Brain microvascular endothelial cell (primary cell): ENCODE data around the gene GAL3ST1.

ENCODE experiments used
- DNase-seq: peaks from one replicate; pipeline ENCODE4 v3.0.0-alpha.2; 2020
- H3K27ac ChIP-seq: fragments of 250-450 bp; sonication (Bioruptor Pico); 2 replicates; pipeline ENCODE4 v1.5.1; 2020; ENCODE audit warnings: mild to moderate bottlenecking, moderate library complexity
- H3K27me3 ChIP-seq: fragments of 250-450 bp; sonication (Bioruptor Pico); replicated peaks from 2 replicates; pipeline ENCODE4 v1.5.1; 2020; ENCODE audit warnings: mild to moderate bottlenecking
- H3K36me3 ChIP-seq: fragments of 250-450 bp; sonication (Bioruptor Pico); replicated peaks from 2 replicates; pipeline ENCODE4 v1.5.1; 2020; ENCODE audit warnings: mild to moderate bottlenecking
- H3K4me3 ChIP-seq: 2 replicates; pipeline ENCODE4 v1.5.1; 2011; ENCODE audit warnings: low read depth, mild to moderate bottlenecking, control low read depth, low read length, moderate library complexity
- in situ Hi-C: cut with HindIII; loops from 2 replicates; pipeline ENCODE4 v1.10.0; 2017; ENCODE audit warnings: low sequenced_read_pairs, low pct_ligation_motif_present
- TF ChIP-seq, protein P1 (sequence below): IDR thresholded peaks from 2 replicates; pipeline ENCODE4 v1.5.1; 2011; ENCODE audit warnings: low read depth, mild to moderate bottlenecking, moderate library complexity, low read length, control low read depth, inconsistent platforms; ENCODE audit errors: missing control alignments

The GAL3ST1 gene

DNA sequence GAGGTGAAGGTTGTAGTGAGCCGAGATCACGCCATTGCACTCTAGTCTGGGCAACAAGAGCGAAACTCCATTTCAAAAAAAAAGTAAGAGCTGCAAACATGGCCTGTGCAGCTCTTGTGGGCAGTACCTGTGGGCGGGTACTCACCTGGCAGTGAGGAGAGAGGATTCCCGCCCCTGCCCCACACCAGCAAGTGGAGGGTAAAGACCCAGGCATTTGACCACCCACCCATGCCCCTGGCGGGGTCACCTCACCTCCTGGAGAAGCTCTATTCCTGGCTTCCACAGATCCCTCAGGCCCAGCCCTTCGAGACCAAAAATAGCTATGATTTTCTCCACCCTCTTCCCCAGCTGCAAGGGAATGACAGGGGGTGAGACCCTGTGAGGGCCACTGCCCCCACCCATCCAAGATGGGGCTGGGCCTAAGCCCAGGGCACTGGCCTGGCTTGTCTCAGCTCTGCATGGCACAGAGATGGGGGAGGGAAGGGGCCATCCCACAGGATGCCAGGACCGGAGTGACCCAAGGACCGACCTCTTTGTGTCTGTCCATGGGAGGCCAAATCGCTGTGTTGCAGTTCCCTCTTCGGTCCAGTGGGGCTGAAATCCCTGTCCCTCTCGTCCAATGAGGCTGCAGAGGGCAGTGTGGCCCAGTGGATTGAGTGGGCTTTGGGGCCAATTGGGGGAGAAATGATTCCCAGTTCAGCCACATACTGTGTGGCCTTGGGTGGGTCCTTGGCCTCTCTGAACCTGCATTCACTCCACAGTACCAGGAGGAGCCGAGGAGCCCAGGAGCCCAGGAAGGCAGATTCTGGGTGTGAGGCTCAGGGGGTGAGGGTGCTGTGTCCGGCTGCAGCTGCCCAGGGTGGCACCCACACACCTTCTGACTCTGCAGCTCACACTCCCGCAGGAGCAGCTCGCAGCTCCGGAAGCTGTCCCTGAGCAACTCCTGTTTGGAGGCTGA is 42.5 kb downstream of the GAL3ST1 start:
- Histone ChIP-seq H3K4me3 (no peak overlapping the region), H3K27ac (no peak overlapping the region), H3K36me3 (no peaks in the 10 kb centered on the region), H3K27me3 (no peaks in the 10 kb centered on the region)
- TF ChIP-seq, protein P1, sequence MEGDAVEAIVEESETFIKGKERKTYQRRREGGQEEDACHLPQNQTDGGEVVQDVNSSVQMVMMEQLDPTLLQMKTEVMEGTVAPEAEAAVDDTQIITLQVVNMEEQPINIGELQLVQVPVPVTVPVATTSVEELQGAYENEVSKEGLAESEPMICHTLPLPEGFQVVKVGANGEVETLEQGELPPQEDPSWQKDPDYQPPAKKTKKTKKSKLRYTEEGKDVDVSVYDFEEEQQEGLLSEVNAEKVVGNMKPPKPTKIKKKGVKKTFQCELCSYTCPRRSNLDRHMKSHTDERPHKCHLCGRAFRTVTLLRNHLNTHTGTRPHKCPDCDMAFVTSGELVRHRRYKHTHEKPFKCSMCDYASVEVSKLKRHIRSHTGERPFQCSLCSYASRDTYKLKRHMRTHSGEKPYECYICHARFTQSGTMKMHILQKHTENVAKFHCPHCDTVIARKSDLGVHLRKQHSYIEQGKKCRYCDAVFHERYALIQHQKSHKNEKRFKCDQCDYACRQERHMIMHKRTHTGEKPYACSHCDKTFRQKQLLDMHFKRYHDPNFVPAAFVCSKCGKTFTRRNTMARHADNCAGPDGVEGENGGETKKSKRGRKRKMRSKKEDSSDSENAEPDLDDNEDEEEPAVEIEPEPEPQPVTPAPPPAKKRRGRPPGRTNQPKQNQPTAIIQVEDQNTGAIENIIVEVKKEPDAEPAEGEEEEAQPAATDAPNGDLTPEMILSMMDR: peak; percentile 8
- in situ Hi-C loops: no loop called here
- no peak for DNase-seq

DNA sequence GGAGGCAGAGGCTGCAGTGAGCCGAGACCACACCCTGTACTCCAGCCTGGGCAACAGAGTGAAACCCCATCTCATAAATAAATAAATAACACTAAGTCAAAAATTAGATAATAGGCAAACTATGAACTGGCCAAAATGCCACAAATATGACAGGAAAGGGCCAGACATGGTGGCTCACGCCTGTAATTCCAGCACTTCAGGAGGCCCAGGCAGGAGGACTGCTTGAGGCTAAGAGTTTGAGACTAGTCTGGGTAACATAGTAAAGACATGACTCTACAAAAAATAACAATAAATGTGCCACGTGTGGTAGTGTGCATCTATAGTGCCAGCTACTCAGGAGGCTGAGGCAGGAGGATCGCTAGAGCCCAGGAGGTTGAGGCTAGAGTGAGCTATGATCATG is 47.8 kb downstream of the GAL3ST1 start:
- no peaks in the 10 kb centered on the region for H3K27me3 ChIP-seq
- in situ Hi-C loops: no loop called here
- H3K27ac ChIP-seq: no peak overlapping the region
- DNase-seq: no peak
- TF ChIP-seq, protein P1: no peak
- no peaks in the 10 kb centered on the region for H3K36me3 ChIP-seq
- no peak overlapping the region for H3K4me3 ChIP-seq

DNA sequence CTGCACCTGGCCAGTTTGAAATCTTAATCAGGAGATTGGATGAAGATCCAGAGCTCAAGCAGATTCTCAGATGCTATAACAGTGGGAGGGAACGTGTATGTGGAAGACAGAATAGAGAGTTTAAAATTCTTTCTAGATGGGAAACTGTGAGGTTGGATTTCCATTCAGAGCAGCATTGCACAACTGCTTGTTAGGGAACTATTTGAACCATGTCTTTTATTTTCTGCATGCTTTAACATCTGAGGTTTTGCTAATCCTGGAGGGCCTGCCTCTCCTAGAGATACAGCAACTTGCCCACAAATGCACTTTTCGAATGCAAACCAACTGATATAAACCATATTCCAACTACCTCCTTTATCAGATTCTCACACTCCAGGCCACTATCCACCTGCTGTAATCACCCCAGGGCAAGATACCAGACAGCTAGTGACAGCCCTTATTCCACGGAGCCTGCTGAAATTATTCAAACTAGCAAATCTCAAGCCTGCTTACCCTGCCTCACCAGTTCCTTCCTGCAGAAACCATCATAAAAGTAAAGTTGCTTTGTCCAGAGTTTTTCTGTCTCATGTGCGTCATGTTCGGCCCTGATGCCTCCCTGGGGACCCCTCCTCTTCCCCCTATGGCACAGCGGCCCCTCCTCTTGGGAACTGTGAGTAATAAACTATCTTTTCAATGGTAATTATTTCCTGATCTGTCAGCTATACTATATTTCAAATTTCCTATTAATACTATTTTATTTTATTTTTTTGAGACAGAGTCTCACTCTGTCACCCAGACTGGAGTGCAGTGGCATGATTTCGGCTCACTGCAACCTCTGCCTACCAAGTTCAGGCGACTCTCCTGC is 50.6 kb downstream of the GAL3ST1 start:
- in situ Hi-C loops: no loop called here
- H3K4me3 ChIP-seq: no peak overlapping the region
- no peak for DNase-seq
- H3K27me3 ChIP-seq: no peaks in the 10 kb centered on the region
- TF ChIP-seq, protein P1: no peak
- no peak overlapping the region for H3K27ac ChIP-seq
- H3K36me3 ChIP-seq: no peaks in the 10 kb centered on the region

DNA sequence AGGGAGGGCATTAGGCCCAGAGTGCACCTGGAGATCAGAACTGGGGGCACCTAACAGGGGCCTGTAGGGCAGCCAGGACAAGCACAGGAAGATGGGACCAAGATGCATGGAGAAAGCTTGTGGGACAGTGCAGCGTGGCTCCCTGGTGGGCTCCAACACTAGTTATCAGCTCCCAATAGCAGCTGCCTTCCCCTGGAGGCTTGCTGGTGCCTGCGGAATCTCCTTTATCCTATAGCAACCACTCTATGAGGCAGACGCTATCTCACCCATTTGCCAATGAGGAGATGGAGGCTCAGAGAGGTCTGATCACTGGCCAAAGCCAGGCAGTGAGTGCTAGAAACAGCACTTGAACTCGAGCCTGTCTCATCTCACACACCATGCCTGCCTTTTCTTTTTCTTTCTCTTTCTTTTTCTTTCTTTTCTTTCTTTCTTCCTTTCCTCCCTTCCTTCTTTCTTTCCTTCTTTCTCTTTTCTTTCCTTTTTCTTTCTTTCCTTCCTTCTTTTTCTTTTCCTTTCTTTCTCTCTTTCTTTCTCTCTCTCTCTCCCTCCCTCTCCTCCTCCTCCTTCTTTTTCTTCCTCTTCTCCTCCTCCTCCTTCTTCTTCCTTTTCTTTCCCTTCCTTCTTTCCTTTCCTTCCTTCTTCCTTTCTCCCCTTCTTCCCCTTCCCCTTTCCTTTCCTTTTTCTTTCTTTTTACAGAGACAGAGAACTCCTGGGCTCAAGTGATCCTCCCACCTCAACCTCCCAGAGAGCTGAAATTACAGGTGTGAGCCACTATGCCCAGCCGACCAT is 52.9 kb downstream of the GAL3ST1 start:
- TF ChIP-seq, protein P1: no peak
- in situ Hi-C loops: no loop called here
- no peak for DNase-seq
- Histone ChIP-seq H3K36me3 (no peaks in the 10 kb centered on the region), H3K27ac (no peak overlapping the region), H3K4me3 (no peak overlapping the region), H3K27me3 (no peaks in the 10 kb centered on the region)

DNA sequence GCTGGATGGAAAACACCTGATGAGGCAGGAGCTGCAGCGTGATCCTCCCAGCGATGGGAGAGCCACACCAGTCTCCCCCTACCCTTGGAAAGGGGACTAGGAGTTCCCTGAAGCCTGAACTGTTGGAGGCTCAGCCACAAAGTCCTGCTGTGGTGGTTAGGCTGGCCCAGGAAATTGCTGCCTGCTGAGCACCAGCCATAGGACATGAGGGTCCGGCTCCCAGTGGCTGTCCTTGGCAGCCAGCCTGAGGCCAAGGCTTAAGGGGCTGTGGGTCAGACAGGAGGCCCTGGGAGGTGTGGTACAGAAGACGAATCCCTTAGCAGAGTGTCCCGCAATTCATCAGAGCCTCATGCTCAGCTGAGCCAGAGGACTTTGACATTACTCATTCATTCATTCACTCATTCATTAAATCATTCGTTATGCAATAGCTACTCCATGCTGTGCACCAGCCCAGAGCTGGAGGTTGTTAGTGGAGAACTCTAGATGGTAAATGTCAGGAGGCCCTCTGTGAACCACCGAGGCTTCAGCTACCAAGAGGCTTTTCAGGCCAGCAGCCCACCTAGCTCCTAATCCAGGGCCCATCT is 54.5 kb downstream of the GAL3ST1 start:
- Histone ChIP-seq H3K4me3 (no peak overlapping the region), H3K36me3 (no peaks in the 10 kb centered on the region), H3K27ac (no peak overlapping the region), H3K27me3 (no peaks in the 10 kb centered on the region)
- no peak for DNase-seq
- in situ Hi-C loops: no loop called here
- TF ChIP-seq, protein P1: no peak
